GM19328 (cell line): ENCODE data around the gene MRPS23.

Experiments
- ATAC-seq: cut with Tn5 transposase; IDR thresholded peaks from one replicate; pipeline ENCODE4 v1.9.1; 2021; ENCODE audit warnings: mild to moderate bottlenecking, moderate library complexity; ENCODE audit not compliant: unreplicated experiment

The MRPS23 gene

GRCh38 chr17:57806167-57806830 lies 43.5 kb downstream of the MRPS23 start:
- no peak for ATAC-seq

GRCh38 chr17:57803021-57803420 lies 46.8 kb downstream of the MRPS23 start:
- ATAC-seq = no peak

GRCh38 chr17:57801044-57801711 lies 48.7 kb downstream of the MRPS23 start:
- ATAC-seq = no peak

GRCh38 chr17:57794841-57795240 lies 55.0 kb downstream of the MRPS23 start:
- no peak for ATAC-seq

- ATAC-seq = no peak
Observed at GRCh38 chr17:57788725-57789124, 61.1 kb downstream of the MRPS23 start.

DNA sequence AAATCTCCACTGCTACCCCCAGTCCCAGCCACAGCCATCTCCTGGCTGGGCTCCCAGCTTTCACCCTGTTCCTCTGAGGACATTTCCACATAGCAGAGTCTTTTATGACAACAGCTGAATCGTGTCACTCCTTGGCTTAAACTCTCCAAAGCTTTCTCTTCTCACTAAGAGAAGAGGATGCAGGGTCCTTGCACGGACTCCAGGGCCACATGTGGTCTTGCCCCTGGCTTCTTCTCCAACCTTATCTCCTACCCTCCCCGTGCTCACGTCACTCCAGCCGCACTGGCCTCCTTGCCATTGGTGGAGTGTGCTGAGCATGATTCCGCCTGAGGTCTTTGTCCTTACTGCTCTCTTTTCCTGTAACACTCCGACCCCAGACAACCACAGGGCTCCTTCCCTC lies 64.8 kb downstream of the MRPS23 start:
- no peak for ATAC-seq
